GM19372 (cell line): ENCODE measurements around the gene TOX2.
A peak's percentile ranks its signal among the peaks of the same experiment; 100 is the strongest.

Experiments used
- ATAC-seq: cut with Tn5 transposase; IDR thresholded peaks from one replicate; pipeline ENCODE4 v1.9.1; 2021; ENCODE audit warnings: mild to moderate bottlenecking, low read depth, moderate library complexity; ENCODE audit not compliant: unreplicated experiment

TOX2 gene

DNA sequence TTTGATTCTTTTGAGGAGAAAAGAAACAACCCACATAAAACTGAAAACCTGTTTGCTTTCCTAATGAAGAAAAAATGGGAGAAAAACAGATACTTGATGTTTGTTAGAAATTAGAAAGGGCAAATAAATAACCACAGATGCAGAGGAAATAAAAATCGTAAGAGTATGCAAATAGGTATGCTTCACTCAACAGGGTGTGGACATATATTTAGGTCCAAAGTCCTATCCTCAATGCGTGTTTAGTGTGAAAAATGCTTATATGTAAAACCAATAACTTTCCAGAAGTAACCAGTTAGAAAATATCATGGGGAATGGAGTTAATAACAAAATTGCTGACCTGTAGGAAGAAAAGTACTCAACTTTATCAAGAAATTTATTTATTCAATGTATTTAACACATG, 135.7 kb downstream of the TOX2 start:
- ATAC-seq = no peak

DNA sequence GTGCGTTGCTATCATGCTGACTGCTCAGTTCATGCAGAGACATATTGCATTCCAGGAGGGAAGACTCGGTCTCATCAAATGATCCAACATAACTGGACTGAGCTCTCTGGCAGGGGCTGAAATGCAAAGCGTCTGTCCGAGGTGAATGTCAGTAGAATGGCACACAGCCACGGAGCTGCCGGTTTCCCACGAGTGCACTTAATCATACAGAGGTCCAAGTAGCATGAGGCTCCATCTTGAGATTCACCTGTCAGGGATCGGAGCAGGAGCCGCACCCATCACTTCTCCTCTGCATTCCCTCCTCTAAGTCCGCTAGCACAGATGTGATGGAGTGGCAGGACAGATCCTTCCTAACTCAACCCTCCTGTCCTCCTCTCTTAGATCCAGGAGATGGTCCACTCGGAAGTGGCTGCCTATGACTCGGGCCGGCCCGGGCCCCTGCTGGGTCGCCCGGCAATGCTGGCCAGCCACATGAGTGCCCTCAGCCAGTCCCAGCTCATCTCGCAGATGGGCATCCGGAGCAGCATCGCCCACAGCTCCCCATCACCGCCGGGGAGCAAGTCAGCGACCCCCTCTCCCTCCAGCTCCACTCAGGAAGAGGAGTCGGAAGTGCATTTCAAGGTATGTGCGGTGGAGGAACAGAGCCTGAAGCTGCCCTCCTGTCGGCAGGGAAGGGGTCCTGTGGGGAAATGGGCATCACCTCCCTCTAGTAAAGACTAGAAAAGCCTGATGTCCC, 136.4 kb downstream of the TOX2 start:
- no peak for ATAC-seq

DNA sequence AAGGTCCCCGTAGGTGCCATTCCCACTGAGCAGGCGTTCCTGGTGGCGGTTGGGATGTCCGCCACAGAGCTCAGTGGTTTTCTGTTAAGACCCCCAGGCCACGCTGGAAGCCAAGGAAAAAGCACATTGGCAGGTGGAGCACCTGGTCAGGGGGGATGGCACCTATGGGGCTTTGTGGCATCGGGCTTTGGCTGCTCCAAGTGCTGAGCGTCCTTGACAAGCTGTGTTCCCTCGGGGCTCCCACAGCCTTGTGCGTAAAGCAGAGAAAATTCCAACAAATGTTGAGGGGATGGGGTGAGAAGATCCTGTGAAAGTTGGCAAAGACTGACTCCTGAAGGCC, 137.0 kb downstream of the TOX2 start:
- no peak for ATAC-seq

DNA sequence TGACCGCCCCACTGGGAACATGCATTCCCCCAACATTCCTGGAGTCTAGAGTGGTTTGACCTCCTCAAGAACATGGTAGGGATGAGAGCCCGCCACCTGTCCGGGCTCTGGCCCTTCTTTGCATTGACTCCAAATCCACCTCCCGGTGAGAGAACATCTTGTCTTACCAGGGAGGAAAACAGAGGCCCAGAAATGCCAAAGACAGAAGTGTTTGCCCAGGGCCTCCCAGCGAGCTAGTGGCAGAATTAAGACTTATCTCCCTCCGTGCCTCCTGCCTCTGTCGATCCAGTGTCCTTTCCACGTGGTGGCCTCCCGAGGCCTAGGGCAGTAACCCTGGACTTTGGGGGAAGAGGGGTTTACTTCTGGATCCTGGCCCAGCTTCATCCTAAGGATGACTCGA, 137.5 kb downstream of the TOX2 start:
- no peak for ATAC-seq

DNA sequence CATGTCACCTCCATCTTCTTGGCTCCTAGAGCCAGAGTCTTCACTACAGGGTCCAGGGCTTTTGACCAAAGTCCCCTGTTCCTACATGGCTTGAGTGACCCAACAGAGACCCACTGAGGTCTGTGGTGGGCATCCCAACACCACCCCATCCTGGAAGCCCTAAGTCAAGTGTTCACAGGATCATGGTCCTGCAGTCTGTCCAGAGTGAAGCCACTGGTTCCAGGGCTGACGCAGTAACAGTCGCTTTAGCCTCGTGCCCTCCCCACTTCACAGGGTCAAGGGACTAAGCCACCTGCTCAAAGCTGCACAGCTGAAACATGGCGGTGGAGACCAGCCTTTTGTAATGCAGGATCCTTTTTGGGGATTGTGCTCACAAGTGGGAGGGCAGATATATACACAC, 138.4 kb downstream of the TOX2 start:
- no peak for ATAC-seq

DNA sequence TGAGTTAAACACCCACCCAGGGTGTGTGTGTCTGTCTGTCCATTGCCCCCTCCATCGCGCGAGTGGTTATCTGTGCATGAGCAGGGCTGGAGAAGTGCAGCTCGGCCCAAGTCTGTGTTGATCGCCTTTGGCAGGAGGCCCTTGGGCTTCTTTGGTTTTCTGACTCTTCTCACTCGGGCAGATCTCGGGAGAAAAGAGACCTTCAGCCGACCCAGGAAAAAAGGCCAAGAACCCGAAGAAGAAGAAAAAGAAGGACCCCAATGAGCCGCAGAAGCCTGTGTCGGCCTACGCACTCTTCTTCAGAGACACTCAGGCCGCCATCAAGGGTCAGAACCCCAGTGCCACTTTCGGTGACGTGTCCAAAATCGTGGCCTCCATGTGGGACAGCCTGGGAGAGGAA, 139.5 kb downstream of the TOX2 start:
- ATAC-seq = no peak

DNA sequence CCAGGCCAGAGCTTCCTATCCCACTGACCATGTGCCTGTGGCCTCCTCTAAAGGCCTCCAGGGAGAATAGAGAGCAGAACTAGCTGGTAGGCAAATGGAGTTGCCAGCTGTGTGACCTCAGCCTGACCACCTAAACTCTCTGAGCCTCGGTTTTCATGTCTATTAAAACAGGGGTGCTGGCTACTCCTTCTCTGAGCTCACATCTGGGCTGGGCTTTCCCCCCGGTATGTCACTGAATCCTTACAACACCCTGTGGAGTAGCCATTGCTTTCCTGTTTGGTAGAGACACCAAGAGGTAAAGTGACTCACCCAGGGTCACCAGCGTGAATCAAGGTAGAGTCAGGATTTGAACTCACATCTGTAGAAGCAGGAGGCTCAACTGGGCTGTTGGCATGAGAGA, 140.2 kb downstream of the TOX2 start:
- ATAC-seq = no peak

DNA sequence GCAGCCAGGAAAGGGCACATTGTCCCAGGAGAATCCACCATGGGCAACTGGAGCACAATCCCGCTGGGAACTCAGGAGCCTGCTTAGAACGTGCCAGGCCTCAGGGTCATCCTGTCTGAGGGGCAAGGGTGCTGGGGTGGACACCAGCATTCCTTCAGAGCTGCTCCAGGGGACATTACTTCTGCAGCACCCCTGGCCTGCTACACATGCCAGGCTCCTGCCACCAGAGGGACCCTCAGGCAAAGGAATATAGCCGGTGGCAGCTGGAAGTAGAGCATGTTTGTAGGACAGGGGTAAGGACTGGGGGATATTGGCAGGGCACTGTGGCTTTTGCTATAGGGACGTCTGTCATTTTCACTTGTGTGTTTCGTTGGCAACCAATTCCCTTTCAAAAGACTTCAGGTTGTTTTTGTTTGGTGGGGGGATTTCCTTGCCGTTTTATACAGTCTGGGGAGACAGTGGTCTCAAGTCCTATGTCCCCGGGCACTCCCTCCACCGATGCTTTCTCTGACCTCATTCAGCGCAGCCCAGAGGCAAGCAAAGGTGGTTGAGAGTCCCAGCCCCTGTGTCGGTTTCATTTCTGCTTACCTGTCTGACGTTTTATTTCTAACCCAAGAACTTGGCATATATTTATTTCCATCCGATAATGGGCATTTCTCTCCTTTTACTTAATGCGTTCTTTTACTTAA, 141.5 kb downstream of the TOX2 start:
- ATAC-seq = no peak

DNA sequence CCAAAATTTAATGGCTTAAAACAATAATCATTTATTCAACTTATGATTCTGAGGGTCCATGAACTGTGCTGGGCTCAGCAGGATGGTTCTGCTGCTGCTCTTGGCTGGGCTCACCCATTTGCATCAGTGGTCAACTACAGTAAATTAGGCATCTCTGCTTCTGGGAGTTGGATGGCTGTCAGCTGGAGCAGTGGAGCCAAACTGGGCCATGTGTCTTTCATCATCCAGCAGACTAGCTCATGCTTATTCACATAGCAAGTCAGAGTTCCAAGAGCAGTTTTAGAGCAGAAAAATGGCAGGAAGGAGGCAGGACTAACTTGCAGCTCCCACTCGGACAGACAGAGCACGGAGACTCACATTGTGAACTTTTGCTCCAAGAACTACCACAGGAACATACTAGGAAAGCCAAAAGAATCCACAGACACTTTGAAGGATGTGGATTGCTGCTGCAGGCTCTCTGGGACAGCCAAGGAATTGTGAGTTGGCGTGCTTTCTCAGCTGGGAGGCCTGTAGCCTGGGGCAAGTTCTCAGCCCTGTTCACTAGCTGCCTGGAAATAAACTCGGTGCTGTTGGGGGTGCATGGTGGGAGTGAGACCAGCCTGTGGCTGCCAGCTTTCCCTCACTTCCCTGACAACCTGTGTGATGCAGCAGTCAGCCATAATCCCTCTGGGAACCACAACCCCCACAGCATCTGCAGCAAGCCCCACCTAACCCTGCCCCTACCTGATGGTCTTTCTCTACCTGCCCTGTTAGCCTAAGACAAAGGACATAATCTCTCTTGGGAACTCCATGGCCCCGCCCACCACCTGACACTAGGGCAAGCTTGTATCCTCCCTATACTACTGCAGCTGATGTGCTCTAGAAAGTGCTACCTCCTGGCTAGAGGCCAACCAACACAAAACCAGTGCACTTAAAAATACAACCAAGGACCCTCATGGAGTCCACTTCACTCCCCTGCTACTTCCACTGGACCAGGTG, 143.3 kb downstream of the TOX2 start:
- ATAC-seq = no peak

DNA sequence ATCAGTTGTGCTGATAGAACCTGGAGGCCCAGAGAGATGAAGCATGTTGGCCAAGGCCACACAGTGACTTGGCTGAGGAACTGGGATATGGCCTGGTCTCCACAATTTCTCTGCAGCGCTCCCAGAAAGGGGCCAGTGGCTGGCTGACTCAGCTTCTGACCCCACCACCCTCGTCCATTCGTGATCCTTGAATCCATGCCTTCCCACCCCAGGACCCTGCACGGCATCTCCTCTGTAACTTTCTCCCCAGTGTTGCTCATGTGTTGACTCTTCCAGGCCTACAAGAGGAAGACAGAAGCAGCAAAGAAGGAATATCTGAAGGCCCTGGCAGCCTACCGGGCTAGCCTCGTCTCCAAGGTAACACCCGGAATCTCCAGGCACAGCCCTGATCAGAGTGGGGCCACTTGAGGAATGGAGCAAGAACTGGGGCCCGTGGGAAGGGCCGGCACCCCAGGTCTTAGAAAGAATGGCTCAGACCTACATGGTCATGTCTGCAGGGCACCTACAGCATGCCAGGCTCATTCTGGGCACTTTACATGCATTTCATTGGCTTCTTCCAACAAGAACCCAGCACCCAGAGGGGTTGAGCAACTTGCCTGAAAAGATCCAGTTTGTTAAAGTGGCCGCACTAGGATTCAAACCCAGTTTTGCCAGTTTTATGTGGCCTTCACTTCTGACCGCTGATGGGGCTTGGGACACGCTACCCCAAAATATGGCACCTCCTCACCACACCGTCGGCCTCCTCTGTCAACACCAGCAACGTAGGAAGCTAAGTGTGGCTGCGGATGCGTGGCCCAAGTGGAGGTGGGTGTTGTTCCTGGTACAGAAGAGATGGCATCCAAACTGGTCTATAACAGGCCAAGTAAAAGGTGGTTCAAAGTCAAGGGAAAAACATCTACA, 150.1 kb downstream of the TOX2 start:
- no peak for ATAC-seq

DNA sequence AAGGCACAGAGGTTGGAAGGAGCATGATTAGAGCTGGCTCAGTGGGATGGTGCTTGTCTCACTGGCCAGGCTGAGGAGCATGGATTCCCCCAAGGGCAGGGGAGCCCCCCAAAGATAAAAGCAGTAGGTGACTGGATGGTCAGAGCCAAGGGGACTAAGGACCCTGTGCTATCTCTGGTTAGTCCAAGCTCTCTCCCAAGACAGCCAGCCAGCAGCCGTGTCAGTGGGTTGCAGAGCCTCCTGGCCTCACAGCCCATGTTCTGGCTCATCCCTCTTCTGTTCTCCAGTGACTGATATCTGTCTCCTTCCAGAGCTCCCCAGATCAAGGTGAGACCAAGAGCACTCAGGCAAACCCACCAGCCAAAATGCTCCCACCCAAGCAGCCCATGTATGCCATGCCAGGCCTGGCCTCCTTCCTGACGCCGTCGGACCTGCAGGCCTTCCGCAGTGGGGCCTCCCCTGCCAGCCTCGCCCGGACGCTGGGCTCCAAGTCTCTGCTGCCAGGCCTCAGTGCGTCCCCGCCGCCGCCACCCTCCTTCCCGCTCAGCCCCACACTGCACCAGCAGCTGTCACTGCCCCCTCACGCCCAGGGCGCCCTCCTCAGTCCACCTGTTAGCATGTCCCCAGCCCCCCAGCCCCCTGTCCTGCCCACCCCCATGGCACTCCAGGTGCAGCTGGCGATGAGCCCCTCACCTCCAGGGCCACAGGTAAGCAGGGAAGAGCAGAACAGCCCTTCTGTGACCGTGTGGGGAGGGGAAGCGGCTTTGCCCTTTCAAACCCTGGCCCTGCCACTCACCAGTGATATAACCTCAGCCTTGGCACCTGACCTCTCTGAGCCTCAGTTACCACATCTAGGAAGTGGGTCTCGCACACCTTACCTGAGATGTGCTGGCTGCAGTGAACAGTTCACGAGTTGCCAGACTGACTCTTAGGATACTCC, 151.0 kb downstream of the TOX2 start:
- no peak for ATAC-seq

DNA sequence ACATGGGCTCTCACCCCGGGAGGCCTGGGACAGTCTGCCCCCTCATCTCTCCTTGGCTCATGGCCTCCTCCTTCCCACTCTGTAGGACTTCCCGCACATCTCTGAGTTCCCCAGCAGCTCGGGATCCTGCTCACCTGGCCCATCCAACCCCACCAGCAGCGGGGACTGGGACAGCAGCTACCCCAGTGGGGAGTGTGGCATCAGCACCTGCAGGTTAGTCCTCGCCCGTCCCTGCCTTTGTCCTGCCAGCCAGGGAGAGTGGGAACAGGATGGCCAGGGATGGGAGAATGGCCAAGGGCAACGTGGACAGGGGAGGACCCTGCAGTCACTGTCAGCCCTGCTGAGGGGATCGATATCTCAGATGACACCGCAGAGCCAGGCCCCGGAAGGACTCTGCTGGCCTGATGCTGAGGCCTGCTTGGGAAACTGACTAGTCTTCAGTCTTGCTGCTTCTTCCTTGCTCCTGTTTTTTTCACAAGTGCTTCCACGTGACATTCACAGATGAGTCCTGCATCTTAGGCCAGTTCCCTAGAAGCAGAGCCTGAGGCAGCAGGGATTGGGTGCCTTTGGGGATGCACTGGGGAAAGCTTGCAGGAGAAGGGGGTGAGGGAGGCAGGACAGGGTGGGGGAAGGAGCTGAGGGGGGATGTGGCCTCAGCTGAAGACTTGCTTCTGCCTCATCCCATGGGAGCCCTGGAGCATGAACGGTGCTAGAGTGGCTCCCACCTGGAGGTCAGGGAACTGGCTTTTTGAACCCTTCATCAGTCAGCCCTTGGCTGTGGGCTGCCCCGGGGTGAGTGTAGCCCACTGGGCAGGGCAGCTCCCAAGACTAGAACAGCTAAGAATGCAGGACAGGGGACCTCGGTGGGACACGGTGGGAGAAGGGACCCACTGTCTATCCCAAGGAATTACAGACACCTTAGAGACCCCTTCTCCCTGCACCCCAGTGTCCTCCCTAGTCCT, 152.3 kb downstream of the TOX2 start:
- ATAC-seq = no peak

DNA sequence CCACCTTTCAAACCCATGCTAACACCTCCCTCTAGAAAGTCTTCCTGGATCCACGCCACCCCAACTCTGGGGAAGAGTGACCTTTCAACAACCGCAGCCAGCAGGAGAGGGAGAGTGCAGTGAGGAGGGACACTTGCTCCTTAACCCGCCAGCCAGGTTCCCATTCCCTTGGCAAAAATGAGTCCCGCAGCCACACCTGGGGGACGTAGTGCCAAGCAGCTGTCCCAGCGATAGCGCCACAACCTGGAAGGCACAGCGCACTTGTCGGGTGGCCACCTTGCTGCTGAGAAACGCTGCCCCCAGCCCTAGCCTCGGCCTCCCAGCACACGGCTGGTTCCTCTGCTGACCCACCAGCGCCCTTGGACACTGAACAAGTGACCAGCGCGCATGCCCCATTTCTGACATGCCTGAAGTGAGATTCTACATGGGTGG, 153.0 kb downstream of the TOX2 start:
- ATAC-seq = no peak

DNA sequence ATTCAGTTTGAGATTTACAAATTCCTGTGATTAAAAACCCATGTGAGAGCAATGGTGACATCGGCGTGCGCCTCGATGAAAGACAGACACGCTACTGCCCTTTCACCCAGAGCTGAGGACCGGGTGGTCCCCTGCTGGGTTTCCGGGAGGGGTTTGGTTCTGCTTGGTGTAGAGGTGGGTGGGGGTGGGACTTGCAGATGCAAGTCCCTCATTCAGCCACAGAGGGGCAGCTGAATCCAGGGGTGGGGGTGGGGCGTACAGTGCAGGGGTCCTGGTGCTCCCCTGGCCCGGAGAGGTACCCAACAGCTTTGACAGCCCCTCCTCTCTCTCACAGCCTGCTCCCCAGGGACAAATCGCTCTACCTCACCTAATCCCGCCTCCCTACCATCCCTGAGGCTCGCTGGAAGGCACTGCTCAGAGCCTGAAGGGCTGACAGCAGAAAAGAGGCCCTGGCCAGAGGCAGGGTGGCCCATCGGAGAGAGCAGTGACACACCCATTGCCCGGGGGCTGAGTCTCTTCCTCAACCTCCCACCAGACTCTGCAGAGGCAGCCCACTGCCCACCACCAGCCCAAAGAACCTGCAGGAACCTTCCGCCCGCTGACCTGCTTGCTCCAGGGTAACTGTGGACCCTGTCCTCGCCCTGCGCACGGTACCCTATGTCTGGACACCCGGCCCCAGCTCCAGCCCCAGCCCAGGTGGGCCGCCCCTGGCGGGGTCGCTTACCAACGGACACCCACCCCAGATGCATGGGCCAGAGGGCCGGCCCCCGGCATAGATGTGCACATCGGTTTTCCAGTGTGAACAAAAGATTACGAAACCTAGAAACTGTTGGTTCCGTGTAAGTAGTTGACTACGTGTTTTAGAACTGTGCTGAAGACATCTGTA, 153.9 kb downstream of the TOX2 start:
- peak; percentile 7 for ATAC-seq

DNA sequence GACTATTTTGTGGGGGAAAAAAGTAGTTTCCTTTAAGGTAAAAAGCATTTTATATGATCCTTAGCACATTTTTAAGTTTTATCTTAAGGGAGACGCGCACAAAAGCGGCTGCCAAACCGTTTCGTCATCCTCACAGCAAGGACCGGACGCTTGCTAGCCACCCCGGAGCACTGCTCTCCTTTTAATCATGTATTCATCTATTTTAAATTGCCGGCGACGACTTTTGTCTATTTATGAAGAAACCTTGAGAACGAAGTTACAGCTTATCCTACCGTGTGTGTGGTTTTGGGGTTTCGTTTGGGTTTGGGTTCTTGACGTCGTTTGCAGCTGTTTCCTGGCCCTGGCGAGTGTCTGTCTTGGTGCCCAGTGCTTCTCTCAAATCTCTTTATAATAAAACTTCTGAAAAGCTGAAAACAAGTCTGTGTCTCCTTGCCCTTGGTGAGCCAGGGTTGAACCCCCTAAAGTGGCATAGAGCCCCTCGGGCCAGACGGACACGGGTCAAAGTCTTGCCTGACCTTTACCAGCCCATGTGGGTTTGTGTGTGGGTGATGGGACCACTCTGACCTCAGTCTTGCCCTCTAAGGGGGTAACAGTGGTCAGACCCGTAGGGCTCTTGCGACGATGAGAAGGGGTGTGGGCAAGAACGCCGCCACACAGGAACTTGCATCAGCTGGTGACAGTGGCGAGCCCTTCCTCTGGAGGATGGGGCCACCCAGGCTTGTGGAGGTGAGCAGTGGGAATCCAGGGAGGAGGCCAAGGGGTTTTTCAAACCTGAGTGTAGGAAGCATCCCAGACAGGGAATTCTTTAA, 154.8 kb downstream of the TOX2 start:
- ATAC-seq = peak; percentile 54
